Measurements from ENCODE around the gene HMOX1. TPM values are rescaled to one million over a fixed set of nuclear protein-coding genes. Genes with fewer than 3 reads are reported as not detected.
"Not testable (repeated sequence)": the region's sequence is repeated elsewhere in the genome, so short reads cannot be mapped to it uniquely, and the experiment has no call there.

HMOX1 gene
- total RNA-seq, 1 experiment from 2014 or later: 6.3 TPM

- DNase-seq (ENCODE audit: low read depth): no peak
These were observed 1.5 kb upstream of the HMOX1 start for GRCh38 chr22:35379146-35379993.

- DNase-seq (ENCODE audit: low read depth): no peak
These were observed 883 bp upstream of the HMOX1 start for GRCh38 chr22:35380013-35380412.

DNA sequence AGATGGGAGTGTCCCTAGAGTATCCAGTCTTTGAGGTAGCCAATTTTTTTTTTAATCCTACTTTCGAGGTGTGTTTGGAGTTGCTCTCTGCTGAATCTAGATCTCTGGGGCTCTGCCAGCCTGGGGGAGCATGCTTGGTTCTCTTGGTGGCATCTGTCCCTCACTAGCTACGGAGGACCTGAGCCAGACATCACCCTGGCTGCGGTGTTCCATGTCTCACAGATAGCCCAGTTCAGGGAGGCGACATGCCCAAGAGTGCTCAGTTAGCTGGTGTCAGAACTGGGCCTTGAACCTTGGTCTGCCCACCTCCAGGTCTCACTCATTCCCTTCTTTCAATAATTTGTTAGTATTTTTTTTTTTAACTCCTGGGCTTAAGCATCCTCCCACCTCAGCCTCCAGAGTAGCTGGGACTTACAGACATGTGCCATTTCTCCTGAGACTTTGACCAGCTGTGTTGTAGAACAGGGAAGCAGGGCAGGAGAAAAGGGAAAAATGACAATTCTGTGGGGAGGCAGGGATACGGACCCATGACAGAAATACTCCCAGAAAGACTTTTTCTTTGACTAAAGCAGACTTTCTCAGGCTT, 621 bp downstream of the HMOX1 start:
- no peak for DNase-seq (ENCODE audit: low read depth)

DNA sequence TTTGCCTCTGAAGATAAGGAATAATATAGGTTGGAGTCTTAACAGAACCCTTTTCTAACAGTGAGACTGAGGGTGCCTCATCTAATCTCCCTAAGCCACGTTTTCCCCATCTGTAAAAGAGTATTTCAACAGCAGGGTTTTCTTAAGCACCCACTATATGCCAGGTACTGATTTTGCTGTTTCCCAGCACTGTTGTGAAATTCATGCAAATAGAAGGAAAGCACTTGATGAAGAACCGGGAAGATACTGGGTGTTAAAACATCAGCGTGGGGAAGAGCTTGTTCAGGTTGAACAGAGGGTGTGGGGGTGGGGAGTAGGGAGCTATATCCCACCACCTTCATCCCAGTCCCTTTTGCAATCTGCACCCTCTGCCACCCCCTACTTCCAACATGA, 2.8 kb downstream of the HMOX1 start:
- no peak for DNase-seq (ENCODE audit: low read depth)

GRCh38 chr22:35384527-35384926, 3.6 kb downstream of the HMOX1 start:
- no peak for DNase-seq (ENCODE audit: low read depth)

DNA sequence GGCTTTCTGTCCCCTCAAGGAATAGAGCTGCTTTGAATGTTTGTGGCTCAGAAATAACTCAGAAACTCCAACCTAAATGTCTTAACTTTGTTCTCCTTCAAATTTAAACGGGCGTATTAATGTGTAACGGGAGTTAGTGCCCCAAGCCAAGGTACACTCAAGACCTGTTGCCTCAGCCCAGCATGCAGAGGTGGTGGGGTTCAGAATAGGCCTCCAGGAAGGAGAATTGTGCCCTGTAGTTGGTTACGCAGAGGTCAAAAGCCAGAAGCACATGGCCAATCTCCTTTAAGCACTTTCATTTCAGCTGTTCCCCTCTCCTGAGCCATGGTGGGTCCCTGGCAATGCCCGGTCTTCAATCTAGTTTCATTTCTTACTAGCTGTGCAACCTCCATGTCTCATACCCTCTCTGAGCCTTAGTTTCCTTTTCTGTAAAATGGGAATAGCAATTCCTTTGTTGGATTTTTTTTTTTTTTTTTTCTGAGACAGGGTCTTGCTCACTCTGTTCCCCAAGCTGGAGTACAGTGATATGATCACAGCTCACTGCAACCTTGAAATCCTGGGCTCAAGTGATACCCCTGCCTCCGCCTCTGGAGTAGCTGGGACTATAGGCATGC, 4.2 kb downstream of the HMOX1 start:
- no peak for DNase-seq (ENCODE audit: low read depth)

GRCh38 chr22:35386670-35387288, 5.9 kb downstream of the HMOX1 start:
- no peak for DNase-seq (ENCODE audit: low read depth)

DNA sequence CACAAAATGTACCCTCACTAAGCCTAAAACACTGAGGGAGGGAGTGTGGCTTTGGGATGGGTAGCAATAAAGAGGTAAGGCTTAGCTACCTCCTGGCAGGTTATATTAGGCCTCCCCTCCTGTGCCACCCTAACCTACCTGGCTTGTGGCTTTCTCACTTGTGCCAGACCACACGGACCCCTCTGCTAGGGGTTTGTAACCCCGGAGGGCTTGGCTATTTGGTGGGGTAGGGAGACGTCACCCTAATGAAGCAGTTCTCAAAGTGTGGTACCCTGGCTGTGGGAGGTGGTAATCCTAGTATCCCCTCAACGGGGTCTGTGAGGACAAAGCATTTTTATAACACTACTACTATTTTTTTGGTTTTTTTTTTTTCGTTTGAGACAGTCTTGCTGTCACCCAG, 10.0 kb downstream of the HMOX1 start:
- no peak for DNase-seq (ENCODE audit: low read depth)

DNA sequence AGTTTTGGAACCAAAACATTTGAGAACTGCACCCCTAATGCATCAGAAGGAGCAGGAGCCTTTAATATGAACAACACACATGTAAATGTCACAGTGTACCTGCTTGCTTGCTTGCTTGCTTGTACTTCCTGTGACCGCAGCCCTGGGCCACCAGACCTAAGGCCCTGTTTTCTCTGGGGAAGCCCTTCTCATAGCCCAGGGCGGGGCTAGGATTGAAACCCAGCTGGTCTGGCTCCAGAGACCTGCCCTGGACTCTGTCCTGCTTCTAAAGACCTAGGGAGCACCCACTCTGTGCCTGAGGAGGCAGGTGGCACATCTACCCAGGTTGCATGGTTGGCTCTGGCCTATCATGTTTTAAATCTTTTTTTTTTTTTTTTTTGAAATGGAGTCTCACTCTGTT, 11.5 kb downstream of the HMOX1 start:
- no peak for DNase-seq (ENCODE audit: low read depth)

- DNase-seq (ENCODE audit: low read depth): no peak
These were observed 12.5 kb downstream of the HMOX1 start for GRCh38 chr22:35393116-35394010.

DNA sequence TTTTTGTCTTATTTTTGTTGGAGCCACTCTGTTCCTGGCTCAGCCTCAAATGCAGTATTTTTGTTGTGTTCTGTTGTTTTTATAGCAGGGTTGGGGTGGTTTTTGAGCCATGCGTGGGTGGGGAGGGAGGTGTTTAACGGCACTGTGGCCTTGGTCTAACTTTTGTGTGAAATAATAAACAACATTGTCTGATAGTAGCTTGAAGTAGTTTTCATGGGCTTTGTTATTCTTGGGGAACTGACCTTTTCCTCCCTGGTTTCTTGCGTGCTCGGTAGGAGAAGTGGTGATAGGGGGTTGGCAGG, 13.1 kb downstream of the HMOX1 start:
- no peak for DNase-seq (ENCODE audit: low read depth)

DNA sequence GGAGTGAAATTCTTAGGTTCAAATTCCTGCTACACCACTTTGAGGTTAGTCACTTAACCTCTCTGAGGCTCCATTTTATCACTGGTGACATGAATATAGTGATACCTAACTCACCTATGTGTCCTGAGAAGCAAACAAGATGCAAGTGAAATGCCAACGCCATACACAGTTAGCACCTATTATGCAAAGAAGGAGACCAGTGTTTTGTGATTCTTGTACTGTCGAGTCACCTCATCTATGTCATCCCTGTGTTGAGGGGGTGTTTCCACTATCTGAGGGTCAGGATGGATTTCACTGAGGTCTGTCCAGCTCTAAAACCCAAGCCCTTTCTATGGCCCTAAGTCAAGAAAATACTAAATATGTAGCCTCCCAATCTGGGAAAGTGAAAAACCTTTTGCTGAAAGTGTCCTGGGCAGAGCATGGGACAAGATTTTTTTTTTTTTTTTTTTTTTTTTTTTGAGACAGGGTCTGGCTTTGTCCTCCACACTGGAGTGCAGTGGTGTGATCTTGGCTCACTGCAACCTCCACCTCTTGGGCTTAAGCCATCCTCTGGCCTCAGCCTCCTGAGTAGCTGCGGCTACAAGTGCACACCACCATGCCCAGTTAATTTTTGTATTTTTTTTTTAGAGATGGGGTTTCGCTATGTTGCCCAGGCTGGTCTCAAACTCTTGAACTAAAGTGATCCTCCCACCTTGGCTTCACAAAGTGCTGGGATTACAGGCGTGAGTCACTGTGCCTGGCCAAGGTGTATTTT, 14.1 kb downstream of the HMOX1 start:
- DNase-seq (ENCODE audit: low read depth): no peak

DNA sequence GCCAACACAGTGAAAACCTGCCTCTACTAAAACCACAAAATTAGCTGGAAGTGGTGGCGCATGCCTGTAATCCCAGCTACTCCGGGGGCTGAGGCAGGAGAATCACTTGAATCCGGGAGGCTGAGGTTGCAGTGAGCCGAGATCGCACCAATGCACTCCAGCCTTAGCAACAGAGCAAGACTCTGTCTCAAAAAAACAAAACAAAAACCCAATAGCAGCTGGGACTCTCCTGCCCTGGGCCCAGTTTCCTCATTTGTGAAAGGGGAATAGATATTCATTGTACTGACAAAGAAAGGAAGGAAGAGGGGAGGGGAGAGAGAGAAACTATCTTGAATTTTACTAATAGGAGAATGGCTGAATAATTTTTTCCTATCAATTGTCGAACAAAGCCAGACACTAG, 15.7 kb downstream of the HMOX1 start:
- DNase-seq (ENCODE audit: low read depth): not testable (repeated sequence)

- peak; percentile 24 for DNase-seq (ENCODE audit: low read depth)
These were observed 16.4 kb downstream of the HMOX1 start for GRCh38 chr22:35397095-35397904.

DNA sequence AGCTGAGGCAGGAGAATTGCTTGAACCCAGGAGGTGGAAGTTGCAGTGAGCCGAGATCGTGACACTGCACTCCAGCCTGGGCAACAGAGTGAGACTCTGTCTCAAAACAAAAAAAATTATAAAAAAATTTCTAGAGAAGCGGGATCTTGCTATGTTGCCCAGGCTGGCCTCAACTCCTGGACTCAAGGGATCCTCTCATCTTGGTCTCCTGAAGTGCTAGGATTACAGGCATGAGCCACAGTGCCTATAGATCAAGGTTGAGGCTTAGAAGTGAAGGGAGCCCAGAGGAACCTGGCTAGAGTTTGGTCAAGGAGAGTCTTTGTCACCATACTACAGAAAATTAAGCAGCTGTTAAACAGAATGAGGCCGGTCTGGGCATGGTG, 17.7 kb downstream of the HMOX1 start:
- no peak for DNase-seq (ENCODE audit: low read depth)

GRCh38 chr22:35399114-35399677, 18.3 kb downstream of the HMOX1 start:
- no peak for DNase-seq (ENCODE audit: low read depth)

DNA sequence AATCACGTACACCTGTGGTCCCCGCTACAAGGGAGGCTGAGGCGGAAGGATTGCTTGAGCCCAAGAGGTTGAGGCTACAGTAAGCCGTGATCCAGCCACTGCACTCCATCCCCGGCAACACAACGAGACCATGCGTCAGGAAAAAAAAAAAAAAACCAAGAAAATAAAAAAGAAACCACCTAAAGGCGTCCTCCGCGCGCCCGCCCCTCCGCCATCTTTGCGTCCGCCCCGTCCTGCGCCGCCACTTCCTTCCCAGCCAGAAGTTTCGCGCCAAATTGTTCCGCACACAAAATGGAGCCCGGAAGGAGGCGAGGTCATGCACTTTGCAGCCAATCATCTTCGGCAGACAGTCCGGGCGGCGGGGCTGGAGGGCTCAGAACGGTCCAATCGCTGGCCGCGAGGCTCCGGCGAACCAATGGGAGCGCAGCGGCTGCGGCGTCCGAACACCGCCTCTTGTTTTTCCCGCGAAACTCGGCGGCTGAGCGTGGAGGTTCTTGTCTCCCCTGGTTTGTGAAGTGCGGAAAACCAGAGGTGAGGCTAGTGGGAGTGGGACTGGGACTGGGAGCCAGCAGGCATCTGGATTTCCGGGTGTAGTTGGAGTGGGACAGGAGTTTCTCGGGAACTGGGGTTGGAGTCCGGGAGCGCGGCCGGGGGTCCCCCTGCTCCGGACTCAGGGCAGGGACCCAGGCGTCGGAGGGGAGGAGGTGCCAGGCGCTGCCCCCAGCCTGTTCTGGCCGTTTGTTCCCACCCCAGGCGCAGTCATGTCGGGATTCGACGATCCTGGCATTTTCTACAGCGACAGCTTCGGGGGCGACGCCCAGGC, 19.0 kb downstream of the HMOX1 start, which contains the start of gene MCM5:
Gene MCM5, plus strand, starts transcription at position 463 of the 823 bp plus-strand sequence. Its CDS starts 299 bp downstream, at position 762.
- peak; percentile 99 for DNase-seq (ENCODE audit: low read depth)

- no peak for DNase-seq (ENCODE audit: low read depth)
These were observed 19.6 kb downstream of the HMOX1 start for GRCh38 chr22:35400501-35400790.

DNA sequence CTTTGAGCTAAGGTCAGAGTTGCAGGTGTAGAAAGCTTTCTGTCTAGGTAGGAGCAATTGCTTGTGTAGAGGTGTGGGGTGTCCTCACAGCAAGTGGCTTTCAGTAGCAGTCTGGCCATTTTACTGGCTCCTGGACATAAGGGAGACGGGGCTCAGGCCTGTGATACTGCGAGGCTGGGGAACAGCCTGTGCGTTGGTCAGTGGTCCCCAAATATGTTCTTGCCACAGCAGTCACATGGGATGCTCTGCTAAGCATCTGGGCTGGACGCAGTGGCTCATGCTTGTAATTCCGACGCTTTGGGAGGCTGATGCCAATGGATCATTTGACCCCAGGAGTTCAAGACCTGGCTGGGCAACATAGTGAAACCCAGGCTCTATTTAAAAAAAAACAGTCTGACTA, 21.0 kb downstream of the HMOX1 start:
- no peak for DNase-seq (ENCODE audit: low read depth)
